K562 (cell line): ENCODE data around the gene DCAF4L1. TPM values are rescaled to one million over a fixed set of nuclear protein-coding genes. Genes with fewer than 3 reads are reported as not detected.
A peak's percentile ranks its signal among the peaks of the same experiment; 100 is the strongest.

ENCODE experiments used
- ATAC-seq: fragments of 200-7000 bp; cut with Tn5 transposase; 3 replicates; pipeline ENCODE4 v1.9.1; 2020; ENCODE audit warnings: moderate library complexity
- BruUV-seq: library from RNA; stranded (reverse); fragments of 400-500 nt; replicated peaks from 2 replicates; lab custom pipeline; 2021; lab: Mats Ljungman, UMichigan
- CTCF ChIA-PET: fragments of 300-600 bp; formaldehyde crosslinking; extraction: SDS; loops from one replicate; lab custom pipeline; 2021; ENCODE audit warnings: low intra/inter-chr PET ratio; lab: Yijun Ruan, JAX
- POLR2A ChIA-PET: fragments of 300-600, 350-650 bp; sonication (Branson Sonifier 250); formaldehyde crosslinking; extraction: SDS; loops from one replicate; lab custom pipeline; 2021; ENCODE audit warnings: antibody characterized with exemption, inconsistent platforms; lab: Yijun Ruan, JAX
- DNase-seq, 4 experiments: peaks; one replicate each; pipeline versions ENCODE4 v3.0.0 to v3.0.0-alpha.2; 2011 to 2018; ENCODE audit warnings: low spot score in 3 of 4, mixed read lengths in 3 of 4; ENCODE audit errors: extremely low read depth in 1 of 4
- FAIRE-seq: peaks from 2 replicates; lab custom pipeline; 2011; peaks lifted over from hg19 to GRCh38; lab: Jason Lieb, UNC
- H2AFZ ChIP-seq: 2 replicates; pipeline ENCODE4 v1.6.0; 2011; ENCODE audit warnings: low read depth, low read length, control low read depth, inconsistent platforms
- H3K27ac ChIP-seq: fragments of 200-600 bp; 3 replicates; pipeline ENCODE4 v1.8.0; 2011; ENCODE audit warnings: low read depth, mild to moderate bottlenecking, control low read depth, inconsistent platforms, low read length, moderate library complexity, mixed read lengths; ENCODE audit errors: extremely low read depth
- H3K27me3 ChIP-seq, 2 experiments: fragments of 300-600 bp in 1 of 2; 2 replicates in 1 of 2; 3 replicates in 1 of 2; pipeline versions ENCODE4 v1.6.0 to v1.8.0; 2011; ENCODE audit warnings: inconsistent platforms in 2 of 2, low read length in 2 of 2, mild to moderate bottlenecking in 1 of 2, mixed read lengths in 1 of 2, moderate library complexity in 1 of 2; ENCODE audit not compliant: control insufficient read depth in 2 of 2, insufficient read depth in 2 of 2
- H3K36me3 ChIP-seq: fragments of 300-600 bp; 3 replicates; pipeline ENCODE4 v1.8.0; 2011; ENCODE audit warnings: mild to moderate bottlenecking, low read length, inconsistent platforms; ENCODE audit not compliant: control insufficient read depth, insufficient read depth
- H3K4me1 ChIP-seq, 2 experiments: fragments of 200-600 bp in 1 of 2; replicated peaks in 1 of 2; 2 replicates in 1 of 2; 3 replicates in 1 of 2; pipeline versions ENCODE4 v1.5.1 to v1.8.0; 2011; ENCODE audit warnings: inconsistent platforms in 2 of 2, low read length in 2 of 2, mild to moderate bottlenecking in 1 of 2, mixed read lengths in 1 of 2, moderate library complexity in 1 of 2; ENCODE audit not compliant: control insufficient read depth in 2 of 2, insufficient read depth in 2 of 2
- H3K4me2 ChIP-seq: 2 replicates; pipeline ENCODE4 v1.6.1; 2011; ENCODE audit warnings: low read length, control low read depth, inconsistent platforms, mixed read lengths; ENCODE audit not compliant: insufficient read depth
- H3K4me3 ChIP-seq: fragments of 200-600 bp; sonication (generic), shearing (Covaris generic); 2 replicates; pipeline ENCODE4 v1.5.1; 2016; ENCODE audit warnings: control low read depth, inconsistent platforms
- H3K79me2 ChIP-seq: fragments of 200-600 bp; 3 replicates; pipeline ENCODE4 v1.8.0; 2011; ENCODE audit warnings: low read length, inconsistent platforms; ENCODE audit not compliant: control insufficient read depth, insufficient read depth
- H3K9ac ChIP-seq, 2 experiments: 2 replicates each; pipeline versions ENCODE4 v1.6.0 to v1.6.1; 2011; ENCODE audit warnings: low read depth in 2 of 2, low read length in 2 of 2, control low read depth in 1 of 2, inconsistent platforms in 1 of 2, mild to moderate bottlenecking in 1 of 2, mixed read lengths in 1 of 2; ENCODE audit not compliant: insufficient read depth in 1 of 2
- H3K9me1 ChIP-seq: one replicate; pipeline ENCODE4 v1.6.0; 2011; ENCODE audit warnings: inconsistent platforms, mild to moderate bottlenecking, low read length, moderate library complexity; ENCODE audit not compliant: control insufficient read depth, insufficient read depth
- H3K9me3 ChIP-seq: replicated peaks from 2 replicates; pipeline ENCODE4 v1.5.1; 2011; ENCODE audit warnings: low read depth, low read length, inconsistent platforms; ENCODE audit not compliant: control insufficient read depth, insufficient read depth
- H4K20me1 ChIP-seq: replicated peaks from 2 replicates; pipeline ENCODE4 v1.6.1; 2011; ENCODE audit warnings: low read length, inconsistent platforms, mixed read lengths; ENCODE audit not compliant: control insufficient read depth, insufficient read depth
- EHMT2 ChIP-seq: fragments of 450-650 bp; IDR thresholded peaks from 2 replicates; pipeline ENCODE4 v1.6.1; 2018; ENCODE audit warnings: antibody characterized with exemption
- HMGN3 ChIP-seq: IDR thresholded peaks from 2 replicates; pipeline ENCODE4 v1.6.1; 2011; ENCODE audit warnings: borderline replicate concordance, low read depth, mild to moderate bottlenecking, mixed read lengths, low read length; ENCODE audit not compliant: insufficient read length; ENCODE audit errors: extremely low read depth
- NFYB ChIP-seq: IDR thresholded peaks from 2 replicates; pipeline ENCODE4 v1.6.1; 2011; ENCODE audit warnings: mild to moderate bottlenecking, moderate library complexity; ENCODE audit not compliant: insufficient read length; ENCODE audit errors: extremely low read depth
- SMAD3 ChIP-seq: fragments of 450-650 bp; formaldehyde crosslinking; conservative IDR thresholded peaks from 2 replicates; pipeline ENCODE4 v1.4.0; 2020; ENCODE audit warnings: mild to moderate bottlenecking
- STAT5A ChIP-seq: IDR thresholded peaks from 2 replicates; pipeline ENCODE4 v1.6.1; 2012; ENCODE audit warnings: low read length, inconsistent platforms, borderline replicate concordance
- TARDBP ChIP-seq: fragments of 450-650 bp; IDR thresholded peaks from 2 replicates; pipeline ENCODE4 v1.6.1; 2016
- ZNF408 ChIP-seq: fragments of 250-450 bp; sonication (Bioruptor Pico); IDR thresholded peaks from 2 replicates; pipeline ENCODE4 v1.4.0; 2020; ENCODE audit warnings: low read depth, mild to moderate bottlenecking, moderate library complexity
- ZNF561 ChIP-seq: fragments of 450-650 bp; formaldehyde crosslinking; conservative IDR thresholded peaks from 2 replicates; pipeline ENCODE4 v1.4.0; 2020; ENCODE audit warnings: mild to moderate bottlenecking, moderate library complexity
- WGBS: fragments of 100-300 bp; shearing (Covaris generic); methylation state at CpG from one replicate; pipeline ENCODE4 v1.1.6; 2016; ENCODE audit warnings: low coverage, mixed read lengths; ENCODE audit not compliant: insufficient coverage; ENCODE audit errors: missing lambda C conversion rate; 5-methylcytosine and 5-hydroxymethylcytosine counted together
- in situ Hi-C: fragments of 300-500 bp; cut with MboI; formaldehyde crosslinking; loops from 4 replicates; pipeline ENCODE4 v1.15.0; 2018; ENCODE audit warnings: inconsistent platforms, mixed read lengths
- intact Hi-C: fragments of 100-400 bp; cut with micrococcal nuclease; formaldehyde crosslinking; loops from 2 replicates; pipeline ENCODE4 v1.14.2; 2022
- polyA plus RNA-seq, 8 experiments: library from polyadenylated mRNA; depleted of rRNA in 4 of 8; stranded (reverse) in 5 of 8; unstranded in 3 of 8; fragments of >200 nt; fragmentation: Nextera tagmentation in 2 of 8; fragmentation: Illumina TruSeq in 1 of 8; extraction: Ambion mirVana in 2 of 8; extraction: Trizol in 1 of 8; gene quantifications; 2 replicates each; pipeline versions ENCODE4 v1.2.1 to v1.2.3, GENCODE V29; 2011 to 2014; ENCODE audit warnings: inconsistent platforms in 1 of 8, missing spikeins in 1 of 8
- total RNA-seq, 7 experiments: library from RNA; depleted of rRNA in 6 of 7; stranded (reverse); fragments of >200 nt in 6 of 7; fragmentation: Illumina TruSeq in 2 of 7; extraction: Trizol in 2 of 7; gene quantifications; 2 replicates each; pipeline versions ENCODE4 v1.2.1 to v1.2.3, GENCODE V29; 2011 to 2021; ENCODE audit warnings: low replicate concordance in 1 of 7
- TF ChIP-seq, protein P1 (sequence below): fragments of 450-650 bp; IDR thresholded peaks from 2 replicates; pipeline ENCODE4 v1.6.1; 2016; ENCODE audit warnings: missing biosample characterization, missing genetic modification characterization
- TF ChIP-seq, protein P2 (sequence below): fragments of 450-650 bp; formaldehyde crosslinking; IDR thresholded peaks from 2 replicates; pipeline ENCODE4 v1.4.0; 2022; ENCODE audit warnings: missing genetic modification characterization
- TF ChIP-seq, protein P3 (sequence below): sonication (generic); formaldehyde crosslinking; IDR thresholded peaks from 2 replicates; pipeline ENCODE4 v1.8.1; 2023; ENCODE audit warnings: mild to moderate bottlenecking, missing genetic modification reagents, moderate library complexity

The DCAF4L1 gene
- total and polyA plus RNA-seq, 9 of the 15 experiments (the other 6 are each of a cell fraction or from before 2014, with no cell fraction given) = 0.17 to 0.64 (median 0.36) TPM

DNA sequence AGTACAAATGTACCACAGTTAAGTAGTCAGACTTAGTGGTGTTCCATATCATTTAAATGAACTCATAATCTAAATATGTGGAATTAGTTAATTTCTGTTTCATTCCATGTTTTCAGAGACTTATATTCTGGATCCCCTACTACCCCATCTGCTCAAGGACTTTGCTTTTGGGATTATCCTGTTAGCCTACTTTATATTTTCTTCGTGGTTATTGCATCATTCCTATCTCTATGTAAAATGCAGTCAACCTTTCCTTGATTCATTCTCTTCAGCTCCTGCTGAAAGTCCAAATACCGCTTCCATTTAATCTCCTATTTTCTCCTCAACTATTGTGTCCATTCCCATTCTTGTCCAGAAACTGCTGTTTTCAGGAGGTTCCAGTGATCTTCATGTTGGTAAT is 33.9 kb downstream of the DCAF4L1 start (continued):
- TF ChIP-seq, protein P1, sequence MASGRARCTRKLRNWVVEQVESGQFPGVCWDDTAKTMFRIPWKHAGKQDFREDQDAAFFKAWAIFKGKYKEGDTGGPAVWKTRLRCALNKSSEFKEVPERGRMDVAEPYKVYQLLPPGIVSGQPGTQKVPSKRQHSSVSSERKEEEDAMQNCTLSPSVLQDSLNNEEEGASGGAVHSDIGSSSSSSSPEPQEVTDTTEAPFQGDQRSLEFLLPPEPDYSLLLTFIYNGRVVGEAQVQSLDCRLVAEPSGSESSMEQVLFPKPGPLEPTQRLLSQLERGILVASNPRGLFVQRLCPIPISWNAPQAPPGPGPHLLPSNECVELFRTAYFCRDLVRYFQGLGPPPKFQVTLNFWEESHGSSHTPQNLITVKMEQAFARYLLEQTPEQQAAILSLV = 0 out of 2 replicates have a peak, but pooled peaks have one; percentile 19
- TF ChIP-seq EHMT2 (no peak), ZNF561 (no peak), TARDBP (no peak), HMGN3 (no peak), STAT5A (no peak)
- TF ChIP-seq, protein P2, sequence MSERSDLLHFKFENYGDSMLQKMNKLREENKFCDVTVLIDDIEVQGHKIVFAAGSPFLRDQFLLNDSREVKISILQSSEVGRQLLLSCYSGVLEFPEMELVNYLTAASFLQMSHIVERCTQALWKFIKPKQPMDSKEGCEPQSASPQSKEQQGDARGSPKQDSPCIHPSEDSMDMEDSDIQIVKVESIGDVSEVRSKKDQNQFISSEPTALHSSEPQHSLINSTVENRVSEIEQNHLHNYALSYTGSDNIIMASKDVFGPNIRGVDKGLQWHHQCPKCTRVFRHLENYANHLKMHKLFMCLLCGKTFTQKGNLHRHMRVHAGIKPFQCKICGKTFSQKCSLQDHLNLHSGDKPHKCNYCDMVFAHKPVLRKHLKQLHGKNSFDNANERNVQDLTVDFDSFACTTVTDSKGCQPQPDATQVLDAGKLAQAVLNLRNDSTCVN = no peak

DNA sequence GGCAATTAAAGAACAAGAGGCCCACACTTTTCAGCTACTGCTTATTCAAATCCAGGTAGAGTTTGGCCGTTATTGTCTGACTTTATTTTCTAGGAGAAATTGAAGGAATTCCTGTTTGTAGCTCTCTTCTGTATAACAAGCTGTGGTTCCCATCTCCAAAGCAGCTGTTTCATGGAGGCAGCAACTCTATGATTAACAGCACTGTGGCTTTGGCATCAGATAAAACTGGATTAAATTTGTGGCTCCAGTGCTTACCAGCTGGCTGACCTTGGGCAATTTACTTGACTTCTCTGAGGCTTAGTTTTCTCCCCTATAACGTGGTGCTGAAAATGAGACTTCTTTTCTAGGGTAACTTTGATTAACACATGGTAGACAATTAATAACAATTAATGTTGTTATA is 36.9 kb downstream of the DCAF4L1 start:
- CTCF ChIA-PET = no interaction called here
- no peak overlapping the region for H3K4me3 ChIP-seq

More for the DNA sequence above, 36.9 kb downstream of the DCAF4L1 start:
- H3K4me2 ChIP-seq = no peak overlapping the region
- no peaks in the 10 kb centered on the region for H3K27me3 ChIP-seq
- no peak overlapping the region for H2AFZ ChIP-seq
- in situ Hi-C loops = no loop called here
- H3K4me1 ChIP-seq = no peaks in the 10 kb centered on the region
- intact Hi-C loops = no loop called here
- peaks cover 31% of the 10 kb centered on the region for H3K36me3 ChIP-seq
- FAIRE-seq (no peak), ATAC-seq (no peak), DNase-seq (no peak)
- no peak overlapping the region for H3K9ac ChIP-seq
- peaks cover 24% of the 10 kb centered on the region for H3K79me2 ChIP-seq
- no peaks in the 10 kb centered on the region for H3K9me3 ChIP-seq
- BruUV-seq = no TSS peak
- no peak overlapping the region for H3K27ac ChIP-seq
- POLR2A ChIA-PET = interaction anchor here (0.6 to 0.8 kb wide), 2 partner anchors 11 to 21 kb away, joined by 4 to 5 read pairs; no protein-coding TSS in a partner anchor
- no peaks in the 10 kb centered on the region for H3K9me1 ChIP-seq
- TF ChIP-seq ZNF408 (CRISPR knock-in tag) (no peak), NFYB (no peak), SMAD3 (CRISPR knock-in tag) (no peak)
- TF ChIP-seq, protein P3, sequence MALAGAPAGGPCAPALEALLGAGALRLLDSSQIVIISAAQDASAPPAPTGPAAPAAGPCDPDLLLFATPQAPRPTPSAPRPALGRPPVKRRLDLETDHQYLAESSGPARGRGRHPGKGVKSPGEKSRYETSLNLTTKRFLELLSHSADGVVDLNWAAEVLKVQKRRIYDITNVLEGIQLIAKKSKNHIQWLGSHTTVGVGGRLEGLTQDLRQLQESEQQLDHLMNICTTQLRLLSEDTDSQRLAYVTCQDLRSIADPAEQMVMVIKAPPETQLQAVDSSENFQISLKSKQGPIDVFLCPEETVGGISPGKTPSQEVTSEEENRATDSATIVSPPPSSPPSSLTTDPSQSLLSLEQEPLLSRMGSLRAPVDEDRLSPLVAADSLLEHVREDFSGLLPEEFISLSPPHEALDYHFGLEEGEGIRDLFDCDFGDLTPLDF (CRISPR knock-in tag) = no peak
- H4K20me1 ChIP-seq = no peaks in the 10 kb centered on the region
- 94% methylated on average over 2 of the region's 2 CpGs for WGBS
